Pancreas (tissue), 10 donors: Measurements from ENCODE around the gene STOX2. TPM values are rescaled to one million over a fixed set of nuclear protein-coding genes. Genes with fewer than 3 reads are reported as not detected.

Experiments used
- ATAC-seq, 4 donors: fragments of 200-7000 bp; cut with Tn5 transposase; one replicate each; pipeline versions ENCODE4 v1.8.0 to v1.9.1; 2020; ENCODE audit warnings: mild to moderate bottlenecking in 4 of 4, moderate library complexity in 4 of 4
- DNase-seq, 6 donors: peaks; one replicate each; pipeline ENCODE4 v3.0.0-alpha.2; 2020
- FAIRE-seq: peaks from 2 replicates; lab custom pipeline; 2012; peaks lifted over from hg19 to GRCh38; lab: Jason Lieb, UNC
- H3K27ac ChIP-seq, 4 donors: fragments of 200-600 bp; sonication (generic); 1 replicate in 3 of 4; 2 replicates in 1 of 4; pipeline versions ENCODE4 v1.5.0 to v1.8.0; 2020
- H3K27me3 ChIP-seq, 4 donors: fragments of 200-600 bp; one replicate each; pipeline ENCODE4 v1.8.0; 2021
- H3K36me3 ChIP-seq, 3 donors: fragments of 200-600 bp; sonication (generic) in 1 of 3; one replicate each; pipeline versions ENCODE4 v1.5.0 to v1.8.0; 2020 to 2021
- H3K4me1 ChIP-seq, 3 donors: fragments of 200-600 bp; one replicate each; pipeline ENCODE4 v1.8.0; 2021
- H3K4me3 ChIP-seq, 4 donors: fragments of 200-600 bp; sonication (generic) in 2 of 4; one replicate each; pipeline versions ENCODE4 v1.5.0 to v1.8.0; 2020 to 2021
- H3K9me3 ChIP-seq, 4 donors: fragments of 200-600 bp; one replicate each; pipeline ENCODE4 v1.8.0; 2021
- CTCF ChIP-seq, 4 donors: fragments of 200-600 bp; sonication (generic) in 3 of 4; IDR thresholded peaks; one replicate each; pipeline versions ENCODE4 v1.5.0 to v1.8.0; 2021; ENCODE audit warnings: antibody characterized with exemption in 4 of 4
- WGBS, 2 donors: extraction: QIAGEN DNeasy Blood & Tissue Kit; methylation state at CpG; one replicate each; pipeline ENCODE4 v1.1.7; 2013; 5-methylcytosine and 5-hydroxymethylcytosine counted together
- intact Hi-C, 3 donors: fragments of 100-400 bp; cut with DNase I; formaldehyde crosslinking; loops; one replicate each; pipeline versions ENCODE4 v1.11.1 to v1.14.2; 2022
- polyA plus RNA-seq, 2 donors: library from polyadenylated mRNA; stranded (reverse); fragments of 200-250 nt; gene quantifications; one replicate each; pipeline ENCODE4 v1.2.3, GENCODE V29; 2013
- total RNA-seq, 6 donors: library from RNA; stranded (reverse); fragmentation: NEBNext Ultra II Directional in 4 of 6; extraction: Animal tissue kit (Norgen Biotek cat#: 25700) in 4 of 6; gene quantifications; one replicate each; pipeline versions ENCODE4 v1.2.1 to v1.2.4, GENCODE V29; 2021 to 2023
- donor health status: healthy with polysubstance abuse.
- donor health status: DM: no; HTN: no; CAD: no; lungs with moderate emphysema.
- donor health status: DM: no; HTN: no; CAD: no.
- donor health status: control.
- donor health status: control.
- donor health status: Bipolar disorder and iron deficiency.
- donor health status: DM: yes; HTN: yes; CAD: no.
- donor health status: DM: no; HTN: no; CAD: no.
- donor health status: DM: no; HTN: no; CAD: no.
- donor health status: DM: yes; HTN: yes; CAD: no.

STOX2 gene
- total and polyA plus RNA-seq, 8 donors = 3.5 to 11.9 (median 8.8) TPM

- ATAC-seq (no peak), FAIRE-seq (no peak), DNase-seq (no peak)
- Histone ChIP-seq H3K9me3 (no peaks in the 10 kb centered on the region), H3K27ac (no peak overlapping the region), H3K27me3 (no peaks in the 10 kb centered on the region), H3K4me3 (no peak overlapping the region), H3K4me1 (peaks cover 0 to 4% (median 3%) of the 10 kb centered on the region in 3 donors), H3K36me3 (no peaks in the 10 kb centered on the region)
- TF ChIP-seq CTCF (IDR thresholded peaks at IDR 0.05) = no peak
- 89 to 90% methylated on average over 6 of the region's 6 CpGs for WGBS, 2 donors
- intact Hi-C loops = no loop called here
Measured at GRCh38 chr4:183903021-183903760, 1.9 kb upstream of the STOX2 start.

- intact Hi-C loops = no loop called here
- Histone ChIP-seq H3K27ac (peak overlapping the region; percentile 50 to 80 (median 75)), H3K4me3 (peak overlapping the region; percentile 11 to 71 (median 60)), H3K27me3 (no peaks in the 10 kb centered on the region), H3K9me3 (no peaks in the 10 kb centered on the region), H3K4me1 (peaks cover 0 to 5% (median 3%) of the 10 kb centered on the region in 3 donors), H3K36me3 (no peaks in the 10 kb centered on the region)
- ATAC-seq (peak; percentile 62 to 77 (median 70)), FAIRE-seq (no peak), DNase-seq (peak; percentile 36 to 75 (median 50))
- 0 to 1% methylated on average over 70 to 93 of the region's 93 CpGs for WGBS, 2 donors
- TF ChIP-seq CTCF (IDR thresholded peaks at IDR 0.05) = no peak
Measured at GRCh38 chr4:183905593-183906488, 734 bp downstream of the STOX2 start.

- no peak overlapping the region for H3K27ac ChIP-seq
- peak in 2 of 4 donors; percentile 5 to 13 for ATAC-seq
- DNase-seq = no peak
- no peaks in the 10 kb centered on the region for H3K9me3 ChIP-seq
- H3K27me3 ChIP-seq = no peaks in the 10 kb centered on the region
- TF ChIP-seq CTCF (IDR thresholded peaks at IDR 0.05) = no peak
- H3K36me3 ChIP-seq = no peaks in the 10 kb centered on the region
- FAIRE-seq = no peak
- WGBS, 2 donors = 3 to 5% methylated on average over 18 to 25 of the region's 25 CpGs
- H3K4me1 ChIP-seq = peaks cover 0 to 5% (median 3%) of the 10 kb centered on the region in 3 donors
- peak overlapping the region; percentile 11 to 71 (median 60) for H3K4me3 ChIP-seq
- intact Hi-C loops = no loop called here
Measured at GRCh38 chr4:183906489-183906738, 1.3 kb downstream of the STOX2 start.

GRCh38 chr4:183906739-183907651 is 1.9 kb downstream of the STOX2 start:
- Histone ChIP-seq H3K36me3 (no peaks in the 10 kb centered on the region), H3K27ac (no peak overlapping the region), H3K4me1 (peaks cover 0 to 5% (median 3%) of the 10 kb centered on the region in 3 donors), H3K9me3 (no peaks in the 10 kb centered on the region), H3K4me3 (peak overlapping the region; percentile 11 to 71 (median 60)), H3K27me3 (no peaks in the 10 kb centered on the region)
- peak in 3 of 4 donors; percentile 5 to 16 (median 16) for ATAC-seq
- 13 to 14% methylated on average over 54 of the region's 54 CpGs for WGBS, 2 donors
- FAIRE-seq = no peak
- peak; percentile 6 to 71 (median 27) for DNase-seq
- TF ChIP-seq CTCF (IDR thresholded peaks at IDR 0.05) = no peak
- intact Hi-C loops = no loop called here
